ENCODE measurements around the gene NCOA3. TPM values are rescaled to one million over a fixed set of nuclear protein-coding genes. Genes with fewer than 3 reads are reported as not detected.

NCOA3 gene
- 37.3 and 50.2 TPM in 2 replicates for total RNA-seq (ENCODE audit: low replicate concordance)
- long read RNA-seq, partial matches to known transcripts, result 9 of 18 reads
- long read RNA-seq, other reads (novel, unspliced or antisense), result 9 of 18 reads

DNA sequence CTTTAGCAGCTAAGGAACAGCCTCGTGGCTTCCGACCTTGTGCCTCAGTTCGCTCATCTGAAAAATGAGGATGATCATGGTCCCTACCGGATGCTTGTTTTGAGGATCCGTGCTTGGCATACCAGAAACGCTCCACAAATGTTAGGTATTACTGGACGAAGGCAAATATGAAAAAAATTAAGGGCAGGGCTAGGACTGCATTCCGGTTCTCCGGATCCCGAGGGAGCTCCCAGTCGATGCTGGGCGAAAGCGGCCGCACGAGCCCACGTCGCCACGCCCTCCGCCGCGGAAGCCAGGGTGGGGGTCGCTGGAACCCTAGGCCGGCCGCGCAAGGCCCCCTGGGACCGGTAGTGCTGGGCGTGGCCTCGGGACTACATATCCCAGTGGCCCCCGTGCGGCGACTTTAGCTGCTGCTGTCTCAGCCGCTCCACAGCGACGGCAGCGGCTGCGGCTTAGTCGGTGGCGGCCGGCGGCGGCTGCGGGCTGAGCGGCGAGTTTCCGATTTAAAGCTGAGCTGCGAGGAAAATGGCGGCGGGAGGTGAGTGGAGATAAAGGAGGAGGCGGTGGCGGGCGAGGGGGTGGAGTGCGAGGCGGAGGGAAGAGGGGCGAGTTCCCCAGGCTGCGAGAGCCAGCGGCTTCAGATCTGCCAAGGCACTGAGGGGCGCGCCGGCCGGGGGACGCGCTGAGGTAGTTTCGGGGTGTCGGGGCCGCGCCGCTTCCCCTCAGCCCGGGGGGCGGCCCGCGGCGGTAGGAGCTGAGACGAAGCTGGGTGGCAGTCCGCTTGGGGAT, at the start of gene NCOA3:
Gene NCOA3 (plus strand): TSS at position 406 of the 789 bp plus-strand sequence. CDS start 120,361 bp downstream, outside the sequence.
- Mint-ChIP-seq H3K9me3 (no peaks in the 10 kb centered on the region), H3K27ac (peak within 1 kb of the TSS; percentile 93), H3K4me1 (ENCODE audit: unreplicated experiment) (peaks cover 26% of the 10 kb centered on the region), H3K36me3 (no peaks in the 10 kb centered on the region), H3K4me3 (peak within 1 kb of the TSS; percentile 99), H3K27me3 (no peaks in the 10 kb centered on the region)
- TF ChIP-seq, protein P1, sequence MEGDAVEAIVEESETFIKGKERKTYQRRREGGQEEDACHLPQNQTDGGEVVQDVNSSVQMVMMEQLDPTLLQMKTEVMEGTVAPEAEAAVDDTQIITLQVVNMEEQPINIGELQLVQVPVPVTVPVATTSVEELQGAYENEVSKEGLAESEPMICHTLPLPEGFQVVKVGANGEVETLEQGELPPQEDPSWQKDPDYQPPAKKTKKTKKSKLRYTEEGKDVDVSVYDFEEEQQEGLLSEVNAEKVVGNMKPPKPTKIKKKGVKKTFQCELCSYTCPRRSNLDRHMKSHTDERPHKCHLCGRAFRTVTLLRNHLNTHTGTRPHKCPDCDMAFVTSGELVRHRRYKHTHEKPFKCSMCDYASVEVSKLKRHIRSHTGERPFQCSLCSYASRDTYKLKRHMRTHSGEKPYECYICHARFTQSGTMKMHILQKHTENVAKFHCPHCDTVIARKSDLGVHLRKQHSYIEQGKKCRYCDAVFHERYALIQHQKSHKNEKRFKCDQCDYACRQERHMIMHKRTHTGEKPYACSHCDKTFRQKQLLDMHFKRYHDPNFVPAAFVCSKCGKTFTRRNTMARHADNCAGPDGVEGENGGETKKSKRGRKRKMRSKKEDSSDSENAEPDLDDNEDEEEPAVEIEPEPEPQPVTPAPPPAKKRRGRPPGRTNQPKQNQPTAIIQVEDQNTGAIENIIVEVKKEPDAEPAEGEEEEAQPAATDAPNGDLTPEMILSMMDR (conservative IDR thresholded peaks at IDR 0.05), result peak; percentile 73
- DNase-seq (ENCODE audit: extremely low spot score, unreplicated experiment), result peak; percentile 97

DNA sequence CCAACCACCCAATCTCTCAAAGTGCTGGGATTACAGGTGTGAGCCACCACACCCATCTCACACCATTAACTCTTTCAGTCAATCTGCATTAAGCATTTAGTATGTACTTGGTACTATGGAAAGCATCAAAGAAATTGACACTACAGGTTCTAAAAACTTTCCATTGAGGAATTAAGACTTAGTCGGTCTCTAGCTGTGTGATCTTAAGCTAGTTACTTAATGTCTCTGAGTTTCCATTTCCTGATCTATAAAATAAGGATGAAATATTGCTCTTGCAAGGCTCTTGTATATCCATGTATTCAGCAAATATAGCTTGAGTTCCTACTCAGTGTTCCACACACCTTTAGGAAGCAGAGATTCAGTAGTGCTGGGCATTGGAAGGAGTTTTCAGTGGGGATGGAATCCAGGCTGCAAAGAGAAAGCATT, 48.9 kb upstream of the NCOA3 start:
- peak overlapping the region; percentile 90 for H3K27ac Mint-ChIP-seq
- peaks cover 7% of the 10 kb centered on the region for H3K4me1 Mint-ChIP-seq (ENCODE audit: unreplicated experiment)
- H3K9me3 Mint-ChIP-seq, result no peaks in the 10 kb centered on the region
- TF ChIP-seq, protein P1 (conservative IDR thresholded peaks at IDR 0.05), result no peak
- H3K27me3 Mint-ChIP-seq, result no peaks in the 10 kb centered on the region
- DNase-seq (ENCODE audit: extremely low spot score, unreplicated experiment), result no peak
- no peak overlapping the region for H3K4me3 Mint-ChIP-seq
- no peaks in the 10 kb centered on the region for H3K36me3 Mint-ChIP-seq

GRCh38 chr20:47453167-47453782, 48.4 kb upstream of the NCOA3 start:
- no peaks in the 10 kb centered on the region for H3K27me3 Mint-ChIP-seq
- H3K4me3 Mint-ChIP-seq, result peak overlapping the region; percentile 35
- peak overlapping the region; percentile 90 for H3K27ac Mint-ChIP-seq
- no peaks in the 10 kb centered on the region for H3K36me3 Mint-ChIP-seq
- no peak for DNase-seq (ENCODE audit: extremely low spot score, unreplicated experiment)
- H3K4me1 Mint-ChIP-seq (ENCODE audit: unreplicated experiment), result peaks cover 7% of the 10 kb centered on the region
- TF ChIP-seq, protein P1 (conservative IDR thresholded peaks at IDR 0.05), result no peak
- no peaks in the 10 kb centered on the region for H3K9me3 Mint-ChIP-seq

- H3K4me3 Mint-ChIP-seq, result peak overlapping the region; percentile 73
- no peaks in the 10 kb centered on the region for H3K9me3 Mint-ChIP-seq
- H3K36me3 Mint-ChIP-seq, result no peaks in the 10 kb centered on the region
- H3K27me3 Mint-ChIP-seq, result no peaks in the 10 kb centered on the region
- TF ChIP-seq, protein P1 (conservative IDR thresholded peaks at IDR 0.05), result no peak
- H3K27ac Mint-ChIP-seq, result peak overlapping the region; percentile 96
- H3K4me1 Mint-ChIP-seq (ENCODE audit: unreplicated experiment), result peaks cover 7% of the 10 kb centered on the region
- no peak for DNase-seq (ENCODE audit: extremely low spot score, unreplicated experiment)
Measured at GRCh38 chr20:47454298-47455132, 47.2 kb upstream of the NCOA3 start.

All from type B pancreatic cell (in vitro differentiated cells).